ENCODE data around the gene ARHGAP33. TPM values are rescaled to one million over a fixed set of nuclear protein-coding genes. Genes with fewer than 3 reads are reported as not detected.

Gene ARHGAP33
- total RNA-seq, 1 donor from 2014 or later, result 13.3 TPM

GRCh38 chr19:35783469-35784434, 8.4 kb downstream of the ARHGAP33 start:
- no peak for TF ChIP-seq CTCF (conservative IDR thresholded peaks at IDR 0.05; ENCODE audit: low read depth, low read length)
- DNase-seq (ENCODE audit: low read depth), result no peak
- no peak overlapping the region for H3K4me3 ChIP-seq (ENCODE audit: low read depth, low read length)

- TF ChIP-seq CTCF (conservative IDR thresholded peaks at IDR 0.05; ENCODE audit: low read depth, low read length), result no peak
- DNase-seq (ENCODE audit: low read depth), result no peak
- no peak overlapping the region for H3K4me3 ChIP-seq (ENCODE audit: low read depth, low read length)
Observed at GRCh38 chr19:35784503-35785338, 9.4 kb downstream of the ARHGAP33 start.

- TF ChIP-seq CTCF (conservative IDR thresholded peaks at IDR 0.05; ENCODE audit: low read depth, low read length), result no peak
- H3K4me3 ChIP-seq (ENCODE audit: low read depth, low read length), result no peak overlapping the region
- no peak for DNase-seq (ENCODE audit: low read depth)
Observed at GRCh38 chr19:35785339-35785627, 9.9 kb downstream of the ARHGAP33 start.

- H3K4me3 ChIP-seq (ENCODE audit: low read depth, low read length), result no peak overlapping the region
- no peak for DNase-seq (ENCODE audit: low read depth)
- TF ChIP-seq CTCF (conservative IDR thresholded peaks at IDR 0.05; ENCODE audit: low read depth, low read length), result no peak
Observed at GRCh38 chr19:35786299-35787160, 11.2 kb downstream of the ARHGAP33 start.

GRCh38 chr19:35787227-35787799, 11.9 kb downstream of the ARHGAP33 start:
- TF ChIP-seq CTCF (conservative IDR thresholded peaks at IDR 0.05; ENCODE audit: low read depth, low read length), result no peak
- no peak overlapping the region for H3K4me3 ChIP-seq (ENCODE audit: low read depth, low read length)
- no peak for DNase-seq (ENCODE audit: low read depth)
